Renal cortex interstitium (tissue), 15 donors: ENCODE results near the gene RNASEH2C. TPM values are rescaled to one million over a fixed set of nuclear protein-coding genes. Genes with fewer than 3 reads are reported as not detected.
"Not testable (repeated sequence)": the region's sequence is repeated elsewhere in the genome, so short reads cannot be mapped to it uniquely, and the experiment has no call there.

Source experiments
- DNase-seq, 11 donors: peaks; one replicate each; pipeline ENCODE4 v3.0.0-alpha.2; 2013; ENCODE audit warnings: low read depth in 9 of 11, low spot score in 4 of 11; ENCODE audit errors: extremely low read depth in 1 of 11
- long read RNA-seq, 16 experiments: transcript quantifications; one replicate each; lab custom pipeline, GENCODE V29; 2026
- polyA plus RNA-seq, 3 donors: library from polyadenylated mRNA; unstranded; fragments of 120-200 nt; gene quantifications; one replicate each; pipeline ENCODE4 v1.2.1, GENCODE V29; 2013; ENCODE audit not compliant: insufficient read length in 3 of 3

The RNASEH2C gene
- 10 to 100 TPM; 36.1 to 53.4 (median 42.0) TPM for polyA plus RNA-seq
- long read RNA-seq, donor 1, transcript RNASEH2C-203 (3 exons, 2,798 nt), result minor isoform, 6 of 45 reads
- long read RNA-seq, donor 1, transcript RNASEH2C-201 (4 exons, 2,794 nt), result major isoform, 37 of 45 reads
- long read RNA-seq, donor 1, partial matches to known transcripts, result 0 of 45 reads
- long read RNA-seq, donor 1, other reads (novel, unspliced or antisense), result 0 of 45 reads
- long read RNA-seq, donor 2, transcript RNASEH2C-203 (3 exons, 2,798 nt), result minor isoform, 5 of 57 reads
- long read RNA-seq, donor 2, transcript RNASEH2C-201 (4 exons, 2,794 nt), result major isoform, 45 of 57 reads
- long read RNA-seq, donor 2, transcript RNASEH2C-209 (2 exons, 2,643 nt), result minor isoform, 5 of 57 reads
- long read RNA-seq, donor 2, partial matches to known transcripts, result 0 of 57 reads
- long read RNA-seq, donor 2, other reads (novel, unspliced or antisense), result 0 of 57 reads
- long read RNA-seq, donor 3, transcript RNASEH2C-201 (4 exons, 2,794 nt), result major isoform, 56 of 114 reads
- long read RNA-seq, donor 3, transcript RNASEH2C-203 (3 exons, 2,798 nt), result minor isoform, 5 of 114 reads
- long read RNA-seq, donor 3, partial matches to known transcripts, result 40 of 114 reads
- long read RNA-seq, donor 3, other reads (novel, unspliced or antisense), result 8 of 114 reads
- long read RNA-seq, donor 4, transcript RNASEH2C-201 (4 exons, 2,794 nt), result major isoform, 40 of 44 reads
- long read RNA-seq, donor 4, partial matches to known transcripts, result 0 of 44 reads
- long read RNA-seq, donor 4, other reads (novel, unspliced or antisense), result 0 of 44 reads
- long read RNA-seq, donor 5, result 0 reads
- long read RNA-seq, donor 6, transcript RNASEH2C-201 (4 exons, 2,794 nt), result major isoform, 40 of 52 reads
- long read RNA-seq, donor 6, transcript RNASEH2C-203 (3 exons, 2,798 nt), result minor isoform, 9 of 52 reads
- long read RNA-seq, donor 6, partial matches to known transcripts, result 0 of 52 reads
- long read RNA-seq, donor 6, other reads (novel, unspliced or antisense), result 0 of 52 reads
- long read RNA-seq, donor 7, transcript RNASEH2C-201 (4 exons, 2,794 nt), result major isoform, 54 of 91 reads
- long read RNA-seq, donor 7, transcript RNASEH2C-203 (3 exons, 2,798 nt), result minor isoform, 10 of 91 reads
- long read RNA-seq, donor 7, partial matches to known transcripts, result 21 of 91 reads
- long read RNA-seq, donor 7, other reads (novel, unspliced or antisense), result 0 of 91 reads
- long read RNA-seq, donor 8, transcript RNASEH2C-201 (4 exons, 2,794 nt), result major isoform, 67 of 91 reads
- long read RNA-seq, donor 8, transcript RNASEH2C-203 (3 exons, 2,798 nt), result minor isoform, 20 of 91 reads
- long read RNA-seq, donor 8, partial matches to known transcripts, result 0 of 91 reads
- long read RNA-seq, donor 8, other reads (novel, unspliced or antisense), result 0 of 91 reads
- long read RNA-seq, donor 9, transcript RNASEH2C-201 (4 exons, 2,794 nt), result major isoform, 37 of 46 reads
- long read RNA-seq, donor 9, partial matches to known transcripts, result 0 of 46 reads
- long read RNA-seq, donor 9, other reads (novel, unspliced or antisense), result 0 of 46 reads
- long read RNA-seq, donor 10, transcript RNASEH2C-203 (3 exons, 2,798 nt), result minor isoform, 5 of 62 reads
- long read RNA-seq, donor 10, transcript RNASEH2C-201 (4 exons, 2,794 nt), result major isoform, 33 of 62 reads
- long read RNA-seq, donor 10, partial matches to known transcripts, result 20 of 62 reads
- long read RNA-seq, donor 10, other reads (novel, unspliced or antisense), result 0 of 62 reads
- long read RNA-seq, donor 11, transcript RNASEH2C-201 (4 exons, 2,794 nt), result major isoform, 29 of 35 reads
- long read RNA-seq, donor 11, partial matches to known transcripts, result 0 of 35 reads
- long read RNA-seq, donor 11, other reads (novel, unspliced or antisense), result 0 of 35 reads
- long read RNA-seq, donor 12, transcript RNASEH2C-201 (4 exons, 2,794 nt), result major isoform, 22 of 29 reads
- long read RNA-seq, donor 12, partial matches to known transcripts, result 0 of 29 reads
- long read RNA-seq, donor 12, other reads (novel, unspliced or antisense), result 0 of 29 reads
- long read RNA-seq, donor 13, result 0 reads
- long read RNA-seq, donor 14, transcript RNASEH2C-201 (4 exons, 2,794 nt), result major isoform, 41 of 65 reads
- long read RNA-seq, donor 14, partial matches to known transcripts, result 17 of 65 reads
- long read RNA-seq, donor 14, other reads (novel, unspliced or antisense), result 0 of 65 reads
- long read RNA-seq, donor 15, transcript RNASEH2C-201 (4 exons, 2,794 nt), result major isoform, 17 of 21 reads
- long read RNA-seq, donor 15, partial matches to known transcripts, result 0 of 21 reads
- long read RNA-seq, donor 15, other reads (novel, unspliced or antisense), result 0 of 21 reads
- long read RNA-seq, donor 16, transcript RNASEH2C-201 (4 exons, 2,794 nt), result major isoform, 104 of 113 reads
- long read RNA-seq, donor 16, transcript RNASEH2C-203 (3 exons, 2,798 nt), result minor isoform, 8 of 113 reads
- long read RNA-seq, donor 16, partial matches to known transcripts, result 0 of 113 reads
- long read RNA-seq, donor 16, other reads (novel, unspliced or antisense), result 0 of 113 reads

GRCh38 chr11:65720211-65720934 lies at the start of gene RNASEH2C:
Gene RNASEH2C (minus strand): TSS chr11:65720798. CDS start chr11:65720758, 40 bp downstream.
- peak; percentile 68 to 85 (median 80) for DNase-seq

- not testable (repeated sequence) for DNase-seq
Observed at GRCh38 chr11:65767806-65768205, 47.2 kb upstream of the RNASEH2C start.

DNA sequence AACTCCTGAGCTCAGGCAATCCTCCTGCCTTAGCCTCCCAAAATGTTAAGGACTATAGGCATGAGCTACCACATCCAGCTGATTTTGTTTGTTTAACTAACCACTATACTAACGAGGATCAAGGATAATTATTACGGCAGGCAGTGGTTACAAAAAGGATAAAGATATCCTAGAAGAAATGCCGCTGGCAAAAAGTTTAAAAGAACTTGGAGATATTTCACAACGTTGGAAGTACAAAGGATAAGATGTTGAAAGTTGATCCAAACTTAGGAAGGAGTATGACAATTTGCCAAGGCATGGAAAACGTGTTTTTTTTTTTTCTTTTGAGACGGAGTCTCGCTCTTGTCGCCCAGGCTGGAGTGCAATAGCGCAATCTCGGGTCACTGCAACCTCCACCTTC lies 46.8 kb upstream of the RNASEH2C start:
- no peak for DNase-seq

DNA sequence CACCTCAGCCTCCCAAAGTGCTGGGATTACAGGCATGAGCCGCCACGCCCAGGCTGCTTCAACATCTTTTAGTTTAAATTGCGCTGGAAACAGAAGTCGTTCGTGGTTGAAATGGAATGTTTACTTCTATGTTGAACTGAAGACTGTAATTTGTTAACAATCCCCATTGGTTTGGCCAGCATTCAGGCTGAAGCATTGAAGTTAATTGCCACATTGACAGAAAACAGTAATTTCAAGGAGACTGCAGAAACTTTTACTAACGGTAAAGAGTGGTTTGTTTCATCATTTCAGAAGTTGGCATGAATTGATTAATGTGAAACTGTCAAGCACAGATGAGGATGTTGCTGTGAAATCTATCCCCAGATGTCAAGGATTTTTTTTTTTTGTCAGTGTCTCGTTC lies 45.9 kb upstream of the RNASEH2C start:
- DNase-seq, result no peak

- DNase-seq, result peak in 2 of 11 donors; percentile 23 to 44
Observed at GRCh38 chr11:65764434-65764833, 43.8 kb upstream of the RNASEH2C start.

- not testable (repeated sequence) for DNase-seq
Observed at GRCh38 chr11:65762816-65763215, 42.2 kb upstream of the RNASEH2C start.

- DNase-seq, result not testable (repeated sequence)
Observed at GRCh38 chr11:65762169-65762568, 41.6 kb upstream of the RNASEH2C start.

DNA sequence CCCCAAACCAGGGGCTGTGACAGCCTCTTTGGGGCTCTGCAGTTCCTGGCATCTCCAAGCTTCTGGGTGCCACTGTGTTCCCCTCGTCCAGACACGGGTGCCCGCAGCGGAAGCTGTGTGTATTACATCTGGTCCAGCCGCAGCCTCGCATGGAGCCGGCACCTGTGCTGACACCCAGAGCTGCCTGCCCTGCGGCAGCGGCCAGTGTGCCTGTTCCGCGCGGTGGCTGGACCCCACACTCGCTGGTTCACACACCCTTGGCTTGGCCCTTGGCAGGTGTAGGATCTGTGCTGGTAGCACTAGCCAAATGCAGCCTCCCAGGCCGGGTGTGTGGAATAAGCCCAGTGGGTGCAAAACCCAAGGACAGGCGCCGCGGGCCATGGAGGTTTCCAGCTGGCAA lies 24.5 kb upstream of the RNASEH2C start:
- no peak for DNase-seq

- DNase-seq, result no peak
Observed at GRCh38 chr11:65744699-65745042, 24.1 kb upstream of the RNASEH2C start.

DNA sequence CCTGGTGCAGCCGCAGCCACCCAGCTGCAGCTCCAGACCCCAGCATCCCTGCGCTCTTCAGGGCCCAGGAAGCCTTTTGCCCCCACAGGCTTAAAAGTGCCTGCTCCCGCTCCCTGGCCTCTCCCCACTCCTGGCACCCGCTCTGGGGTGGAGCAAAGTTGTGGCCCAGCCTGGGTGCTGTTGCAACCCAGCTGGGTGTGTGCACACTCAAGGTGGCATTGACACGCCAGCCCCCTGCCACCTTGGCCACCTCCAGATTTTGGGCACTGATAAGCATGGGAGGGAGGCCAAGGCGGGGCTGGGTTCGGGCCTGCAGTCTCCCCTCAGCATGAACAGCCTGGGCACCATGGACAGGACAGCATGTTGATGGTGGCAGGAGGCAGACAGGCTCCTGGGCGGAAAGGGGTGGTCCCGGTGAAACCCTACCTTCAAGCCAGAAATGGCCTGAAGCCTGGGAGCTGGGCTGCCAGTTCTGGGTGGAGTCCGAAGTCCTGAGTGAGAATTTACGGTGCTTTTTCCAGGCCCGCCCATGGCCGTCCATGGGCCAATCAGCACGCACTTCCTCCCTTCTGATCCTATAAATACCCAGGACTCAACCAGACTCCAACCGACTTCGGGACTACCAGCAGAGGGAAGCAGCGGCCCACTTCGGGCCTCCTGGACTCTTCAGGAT lies 23.6 kb upstream of the RNASEH2C start:
- DNase-seq, result no peak

DNA sequence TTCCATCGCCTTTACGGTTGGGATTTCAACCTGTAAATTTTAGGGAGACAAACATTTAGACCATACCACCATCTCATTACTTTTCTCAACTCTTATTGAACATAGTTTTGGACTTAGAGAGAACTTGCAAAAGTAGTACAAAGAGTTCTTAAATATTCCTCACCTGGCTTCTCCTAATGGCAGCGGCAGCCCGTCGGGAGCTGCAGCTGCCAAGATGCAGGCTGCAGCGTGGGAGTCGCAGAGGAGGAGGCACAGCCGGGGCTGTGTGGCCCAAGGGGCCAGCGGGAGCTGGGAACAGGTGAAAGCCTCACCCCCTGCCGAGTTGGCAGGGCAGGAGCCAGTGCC lies 23.1 kb upstream of the RNASEH2C start:
- DNase-seq, result no peak

DNA sequence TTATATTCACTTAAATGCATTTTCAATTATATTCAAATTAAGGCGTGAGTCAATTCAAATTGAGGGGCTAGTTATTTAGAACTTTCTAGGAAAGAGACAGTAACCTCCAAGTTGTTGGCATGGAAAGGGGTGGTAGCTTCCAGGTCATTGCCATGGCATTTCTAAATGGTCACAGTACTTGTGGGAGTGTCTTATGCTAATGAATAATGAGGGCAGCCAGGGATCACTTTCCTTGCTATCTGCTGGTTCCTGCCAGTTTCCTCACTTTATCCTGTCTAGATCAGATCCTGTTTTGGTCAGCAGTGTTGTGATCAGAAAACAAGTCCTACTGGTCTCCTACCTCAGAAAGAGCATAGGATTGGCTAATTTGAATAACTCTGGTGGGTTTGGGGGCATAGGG lies 21.8 kb upstream of the RNASEH2C start:
- no peak for DNase-seq

DNA sequence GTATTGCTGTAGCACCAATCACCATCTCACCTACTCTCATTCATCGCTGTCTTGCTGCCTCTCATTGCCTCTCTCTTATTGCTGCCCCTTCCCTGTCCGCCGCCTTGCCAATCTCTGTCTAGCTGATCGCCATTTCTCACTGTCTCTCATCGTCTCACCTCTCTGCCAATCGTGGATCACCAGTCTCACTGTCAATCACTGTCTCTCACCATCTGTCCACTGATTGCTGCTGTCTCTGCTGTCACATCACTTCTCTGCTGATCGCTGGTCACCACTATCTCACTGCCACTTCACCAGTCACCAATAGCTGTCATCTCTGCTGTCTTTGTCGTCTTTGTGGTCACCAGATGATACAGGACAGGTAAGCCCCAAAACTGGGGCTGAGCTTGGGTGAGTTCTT lies 20.6 kb upstream of the RNASEH2C start:
- no peak for DNase-seq

GRCh38 chr11:65739022-65739421 lies 18.4 kb upstream of the RNASEH2C start:
- DNase-seq, result no peak

DNA sequence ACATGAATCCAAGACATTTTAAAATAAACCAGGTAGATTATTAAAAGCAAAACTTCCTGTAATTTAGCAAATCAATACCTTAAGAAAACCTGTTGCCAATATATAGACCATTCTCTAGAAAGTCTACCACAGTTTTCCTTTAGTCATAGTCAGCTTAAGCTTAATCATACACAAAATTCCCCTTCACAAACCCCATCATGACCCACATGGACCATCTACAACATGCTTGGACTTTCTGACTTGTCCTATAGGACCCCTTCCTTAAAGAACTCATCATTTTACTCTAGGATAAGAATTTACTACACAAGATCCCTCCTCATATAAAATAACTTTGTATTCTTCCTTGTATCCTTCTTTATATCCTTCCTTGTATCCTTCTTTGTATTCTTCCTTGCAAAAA lies 16.2 kb upstream of the RNASEH2C start:
- DNase-seq, result no peak

GRCh38 chr11:65735111-65735510 lies 14.5 kb upstream of the RNASEH2C start:
- not testable (repeated sequence) for DNase-seq
